Activated naive CD8-positive, alpha-beta T cell treated with anti-CD3 and anti-CD28 coated beads, Interleukin-2, amount 50 U/mL, for 24 hours (primary cell): ENCODE data around the gene UCP2.
A peak's percentile ranks its signal among the peaks of the same experiment; 100 is the strongest.

Source experiments
- ATAC-seq: fragments of 150-1000 bp; cut with Tn5 transposase; one replicate; pipeline ENCODE4 v1.10.0; 2021
- DNase-seq: peaks from one replicate; pipeline ENCODE4 v3.0.0; 2021
- H3K27ac Mint-ChIP-seq: one replicate; pipeline ENCODE4 v1.8.0; 2021; ENCODE audit warnings: mild to moderate bottlenecking, mixed read lengths
- H3K27me3 Mint-ChIP-seq: one replicate; pipeline ENCODE4 v1.8.0; 2021; ENCODE audit warnings: mixed read lengths
- H3K36me3 Mint-ChIP-seq: one replicate; pipeline ENCODE4 v1.8.0; 2021; ENCODE audit warnings: low read depth, mixed read lengths
- H3K4me1 Mint-ChIP-seq: one replicate; pipeline ENCODE4 v1.8.0; 2021; ENCODE audit warnings: mixed read lengths
- H3K4me3 Mint-ChIP-seq: one replicate; pipeline ENCODE4 v1.8.0; 2021; ENCODE audit warnings: mild to moderate bottlenecking, moderate library complexity, mixed read lengths
- H3K9me3 Mint-ChIP-seq: one replicate; pipeline ENCODE4 v1.8.0; 2021; ENCODE audit warnings: mixed read lengths

The UCP2 gene

DNA sequence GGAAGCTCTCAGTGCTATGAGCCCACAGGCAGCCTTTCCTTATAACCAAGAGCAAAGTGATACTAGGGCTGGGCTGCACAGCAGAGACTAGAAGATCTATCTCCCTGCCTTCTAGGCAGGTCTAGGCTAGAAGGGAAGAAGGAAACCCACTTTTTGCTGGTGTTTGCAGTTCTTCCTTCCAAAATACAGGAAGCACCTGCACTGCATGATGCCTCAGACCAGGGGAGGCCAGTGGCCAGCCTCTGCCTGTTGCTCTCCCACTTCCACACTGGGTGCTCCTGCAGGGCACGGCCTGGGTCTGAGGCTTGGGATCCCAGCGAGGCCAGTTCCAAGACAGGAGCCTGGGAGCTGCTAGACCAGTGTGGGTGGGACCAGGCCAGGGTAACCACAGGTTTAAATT lies 32.2 kb upstream of the UCP2 start:
- no peak for DNase-seq
- H3K27ac Mint-ChIP-seq, result no peak overlapping the region
- ATAC-seq, result no peak
- no peak overlapping the region for H3K4me3 Mint-ChIP-seq
- H3K36me3 Mint-ChIP-seq, result peaks cover 45% of the 10 kb centered on the region
- peaks cover 72% of the 10 kb centered on the region for H3K4me1 Mint-ChIP-seq
- H3K9me3 Mint-ChIP-seq, result no peaks in the 10 kb centered on the region
- H3K27me3 Mint-ChIP-seq, result no peaks in the 10 kb centered on the region

DNA sequence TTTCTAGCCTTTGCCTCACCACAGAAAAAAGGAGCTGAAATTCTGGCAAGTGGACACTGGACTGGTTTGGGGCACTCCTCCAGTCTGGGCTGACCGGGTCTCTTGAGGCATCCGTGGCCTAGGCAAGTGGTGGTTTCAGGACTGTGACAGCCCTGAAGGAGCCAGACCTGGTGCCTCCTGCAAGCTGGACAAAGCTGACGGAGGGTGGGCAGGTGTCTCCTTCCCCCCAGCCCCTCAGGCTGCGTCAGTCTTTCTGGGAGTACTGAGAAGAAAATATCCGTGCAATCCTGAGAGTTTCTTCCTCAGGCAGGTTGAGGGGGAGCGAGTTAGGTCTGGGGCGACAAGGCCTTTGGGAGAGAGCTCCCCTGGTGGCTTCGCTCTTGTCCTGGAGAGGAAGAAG lies 30.5 kb upstream of the UCP2 start:
- Mint-ChIP-seq H3K27me3 (no peaks in the 10 kb centered on the region), H3K9me3 (no peaks in the 10 kb centered on the region), H3K36me3 (peaks cover 45% of the 10 kb centered on the region), H3K27ac (no peak overlapping the region), H3K4me3 (no peak overlapping the region), H3K4me1 (peaks cover 88% of the 10 kb centered on the region)
- ATAC-seq, result no peak
- no peak for DNase-seq

DNA sequence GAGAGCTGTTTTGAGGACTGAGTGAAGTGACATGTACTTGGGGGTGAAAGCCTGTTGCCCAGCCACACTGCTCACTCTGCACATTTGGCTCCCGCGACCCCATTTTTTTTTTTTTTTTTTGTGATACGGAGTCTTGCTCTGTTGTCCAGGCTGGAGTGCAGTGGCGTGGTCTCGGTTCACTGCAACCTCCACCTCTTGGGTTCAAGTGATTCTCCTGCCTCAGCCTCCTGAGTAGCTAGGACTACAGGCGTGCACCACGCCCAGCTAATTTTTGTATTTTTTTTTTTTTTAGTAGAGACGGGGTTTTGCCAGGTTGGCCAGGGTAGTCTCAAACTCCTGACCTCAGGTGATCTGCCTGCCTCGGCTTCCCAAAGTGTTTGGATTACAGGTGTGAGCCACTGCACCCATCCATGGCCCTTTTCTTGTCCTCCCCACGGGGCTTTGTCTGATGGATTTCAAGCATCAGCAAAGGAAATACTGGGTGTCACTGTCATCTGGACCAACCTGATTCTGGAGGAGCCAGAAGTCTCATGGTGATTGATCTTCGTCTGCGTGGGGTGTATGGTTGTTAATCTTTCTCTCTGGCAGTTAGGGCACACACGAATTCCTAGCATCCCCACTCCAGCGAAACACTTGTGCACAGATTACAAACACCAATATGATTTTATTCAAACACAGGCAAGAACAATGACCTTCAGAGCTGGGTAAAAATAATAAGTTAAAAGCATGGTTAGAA lies 29.6 kb upstream of the UCP2 start:
- Mint-ChIP-seq H3K4me3 (peak overlapping the region; percentile 52), H3K36me3 (peaks cover 38% of the 10 kb centered on the region), H3K4me1 (peaks cover 94% of the 10 kb centered on the region), H3K27me3 (no peaks in the 10 kb centered on the region), H3K9me3 (no peaks in the 10 kb centered on the region), H3K27ac (peak overlapping the region; percentile 98)
- ATAC-seq (no peak), DNase-seq (no peak)

DNA sequence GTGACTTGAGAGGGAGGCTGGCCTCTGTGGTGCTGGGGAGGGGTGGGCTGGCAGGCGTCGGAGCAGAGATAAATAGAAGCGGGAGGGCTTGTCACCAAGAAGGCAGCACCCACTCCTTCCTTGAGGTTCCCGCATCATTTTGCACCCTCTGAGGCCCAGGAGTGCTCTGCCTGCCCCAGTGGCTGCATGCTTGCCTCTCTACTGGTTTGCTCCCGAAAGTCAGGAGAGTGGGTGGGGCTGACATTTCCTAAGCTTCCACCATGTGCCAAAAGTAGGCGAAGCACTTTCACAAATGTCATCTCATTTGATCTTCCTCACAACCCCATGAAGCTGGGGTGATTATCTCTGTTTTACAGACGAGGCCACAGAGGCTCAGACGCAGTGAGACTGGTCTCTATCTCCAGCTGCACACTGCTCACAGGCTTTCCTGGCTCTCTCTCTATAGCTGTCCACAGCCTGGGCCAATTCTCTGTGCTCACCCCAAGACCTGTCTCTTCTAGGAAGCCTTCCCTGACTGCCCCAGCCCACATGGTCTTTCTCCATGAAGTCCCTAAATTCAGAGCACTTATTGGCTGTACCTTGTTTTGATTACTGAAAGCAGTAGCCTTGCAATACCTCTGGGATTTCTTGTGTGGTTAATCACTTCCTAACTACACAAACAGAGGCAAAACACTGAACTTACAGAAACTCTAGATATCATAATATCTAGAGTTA lies 28.9 kb upstream of the UCP2 start:
- DNase-seq (peak; percentile 64), ATAC-seq (peak; percentile 85)
- peaks cover 91% of the 10 kb centered on the region for H3K4me1 Mint-ChIP-seq
- H3K36me3 Mint-ChIP-seq, result peaks cover 31% of the 10 kb centered on the region
- no peaks in the 10 kb centered on the region for H3K9me3 Mint-ChIP-seq
- no peaks in the 10 kb centered on the region for H3K27me3 Mint-ChIP-seq
- peak overlapping the region; percentile 98 for H3K27ac Mint-ChIP-seq
- H3K4me3 Mint-ChIP-seq, result peak overlapping the region; percentile 52

DNA sequence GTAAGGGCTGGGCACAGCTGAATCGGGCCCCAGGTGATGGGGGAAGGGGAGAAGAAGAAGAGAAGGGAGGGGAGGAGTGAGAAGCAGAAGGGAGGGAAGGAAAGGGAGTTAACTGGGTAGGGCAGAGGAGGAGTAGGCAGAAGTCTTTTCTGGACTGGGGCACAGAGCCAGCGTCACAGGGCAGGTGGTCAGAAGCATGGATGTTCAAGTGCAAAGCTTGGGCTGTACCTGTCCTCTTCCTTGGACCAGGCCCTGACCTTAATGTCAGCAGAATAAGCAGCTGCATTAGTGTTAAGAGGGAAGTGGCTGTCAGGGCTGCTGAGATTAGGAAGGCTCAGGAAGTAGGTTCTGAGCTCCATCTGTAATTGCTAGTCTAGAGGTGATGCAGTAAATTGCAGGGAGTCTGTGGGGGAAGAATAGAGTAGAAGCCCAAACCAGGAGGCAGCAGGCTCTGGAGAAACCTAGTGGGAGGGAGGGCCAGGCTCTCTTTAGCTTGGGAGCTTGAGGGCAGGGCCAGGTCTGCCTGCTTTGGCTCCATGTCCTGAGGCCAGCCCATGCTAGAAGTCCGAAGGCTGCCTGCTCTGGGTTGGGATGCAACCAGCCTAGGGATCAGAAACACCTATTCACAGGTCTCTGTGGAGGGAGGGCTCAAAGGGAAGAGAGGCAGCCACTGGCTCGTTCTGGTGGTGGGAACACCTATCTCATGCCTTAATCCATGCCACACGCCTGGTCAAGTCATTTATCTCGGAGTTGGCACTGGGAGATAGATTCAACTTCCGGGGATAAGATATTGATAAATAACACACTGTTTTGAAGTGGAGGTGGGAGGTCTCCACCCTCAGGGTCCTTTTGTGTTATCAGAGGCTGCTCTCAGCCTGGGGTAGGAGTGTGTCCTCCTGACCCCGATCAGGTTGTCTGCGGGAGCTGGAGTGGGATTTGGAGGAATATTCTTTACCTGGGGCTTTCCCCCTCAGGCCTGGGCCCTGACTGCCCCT lies 28.0 kb upstream of the UCP2 start:
- peaks cover 24% of the 10 kb centered on the region for H3K36me3 Mint-ChIP-seq
- H3K4me1 Mint-ChIP-seq, result peaks cover 91% of the 10 kb centered on the region
- H3K27ac Mint-ChIP-seq, result peak overlapping the region; percentile 98
- no peak for DNase-seq
- ATAC-seq, result no peak
- no peaks in the 10 kb centered on the region for H3K9me3 Mint-ChIP-seq
- H3K27me3 Mint-ChIP-seq, result no peaks in the 10 kb centered on the region
- H3K4me3 Mint-ChIP-seq, result peak overlapping the region; percentile 52

DNA sequence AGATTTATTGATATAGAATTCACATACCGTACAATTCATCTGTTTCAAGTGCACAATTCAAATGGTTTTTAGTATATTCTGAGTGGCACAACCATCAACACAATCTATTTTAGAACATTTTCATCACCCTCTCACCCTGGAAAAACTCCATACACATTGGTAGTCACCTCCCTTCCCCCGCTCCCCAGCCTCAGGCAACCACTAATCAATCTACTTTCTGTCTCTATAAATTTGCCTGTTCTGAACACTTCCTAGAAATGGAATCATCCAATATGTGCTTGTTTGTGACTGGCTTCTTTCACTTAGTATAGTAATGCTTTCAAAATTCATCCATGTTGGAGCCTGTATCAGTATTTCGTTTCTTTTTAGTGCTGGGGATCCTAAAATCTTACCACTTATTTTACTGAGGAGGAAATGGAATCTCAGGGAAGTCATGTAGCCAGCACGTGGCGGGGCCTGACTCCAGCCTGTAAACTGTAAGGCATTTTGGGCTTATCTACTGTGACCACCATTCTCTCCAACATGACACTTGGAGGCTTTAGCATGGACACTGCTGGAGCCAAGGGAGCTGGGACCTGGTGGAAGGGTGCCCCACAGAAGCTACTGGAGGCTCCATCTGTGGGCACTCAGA lies 27.1 kb upstream of the UCP2 start:
- peak overlapping the region; percentile 98 for H3K27ac Mint-ChIP-seq
- H3K4me1 Mint-ChIP-seq, result peaks cover 92% of the 10 kb centered on the region
- no peaks in the 10 kb centered on the region for H3K9me3 Mint-ChIP-seq
- H3K36me3 Mint-ChIP-seq, result peaks cover 24% of the 10 kb centered on the region
- no peak overlapping the region for H3K4me3 Mint-ChIP-seq
- DNase-seq (no peak), ATAC-seq (no peak)
- H3K27me3 Mint-ChIP-seq, result no peaks in the 10 kb centered on the region

DNA sequence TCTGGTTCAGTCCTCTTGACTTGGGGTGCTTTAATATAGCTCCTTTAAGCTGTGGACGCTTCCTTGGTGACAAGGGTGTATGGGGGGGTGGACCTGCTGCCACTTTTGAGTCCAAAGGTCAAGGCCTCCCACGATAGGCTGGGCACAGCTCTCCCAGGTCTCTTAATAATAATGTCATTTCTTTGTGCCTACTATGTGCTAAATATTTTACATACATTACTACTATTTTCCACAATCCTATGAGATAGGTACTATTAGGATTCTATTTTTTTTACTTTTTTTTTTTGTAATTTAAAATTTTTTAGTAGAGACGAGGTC lies 26.5 kb upstream of the UCP2 start:
- DNase-seq, result no peak
- peak overlapping the region; percentile 26 for H3K4me3 Mint-ChIP-seq
- ATAC-seq, result no peak
- no peaks in the 10 kb centered on the region for H3K27me3 Mint-ChIP-seq
- H3K9me3 Mint-ChIP-seq, result no peaks in the 10 kb centered on the region
- peaks cover 91% of the 10 kb centered on the region for H3K4me1 Mint-ChIP-seq
- H3K36me3 Mint-ChIP-seq, result peaks cover 19% of the 10 kb centered on the region
- peak overlapping the region; percentile 83 for H3K27ac Mint-ChIP-seq

DNA sequence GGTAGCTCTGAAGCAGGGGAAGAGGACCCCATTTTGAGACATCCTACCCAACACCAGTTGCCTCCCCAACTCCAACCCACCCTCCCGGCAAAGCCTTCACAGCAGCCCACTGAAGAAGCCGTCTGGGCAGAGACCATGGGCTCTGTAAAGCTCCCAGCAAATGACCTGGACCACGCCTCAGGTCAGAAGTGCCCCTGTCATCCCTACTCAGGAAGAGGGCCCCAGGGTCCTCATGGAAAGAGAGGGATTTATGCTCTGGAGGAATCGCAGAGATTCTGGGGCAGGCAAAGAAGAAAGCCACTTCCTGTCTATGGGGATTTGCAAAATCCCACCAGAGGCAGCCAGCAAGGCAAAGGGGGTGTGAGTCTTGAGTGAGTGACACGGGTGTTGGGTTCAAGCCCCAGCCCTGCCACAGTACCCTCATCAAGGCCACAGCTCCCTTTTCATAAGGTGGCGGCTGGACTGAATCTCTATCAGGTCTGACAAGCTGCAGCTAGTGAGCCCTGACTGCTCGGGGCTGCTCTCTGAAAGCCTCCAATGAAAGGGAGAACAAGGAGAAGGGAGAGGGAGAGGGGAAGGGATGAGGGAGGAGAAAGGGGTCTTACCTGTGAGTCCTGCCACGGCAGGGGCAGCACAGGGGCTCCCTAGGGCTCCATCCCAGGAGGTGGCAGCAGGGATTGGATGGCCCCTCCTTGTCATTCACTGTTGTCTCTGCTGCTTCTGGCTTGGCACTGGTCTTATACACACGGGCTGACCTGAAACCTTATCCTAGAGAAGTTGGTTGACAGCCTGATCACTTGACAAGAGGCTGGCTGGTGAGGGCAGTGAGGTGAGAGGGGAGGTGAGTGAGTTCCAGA lies 26.0 kb upstream of the UCP2 start, which contains the start of gene UCP3:
Gene UCP3, minus strand, starts transcription at position 713 of the 857 bp plus-strand sequence. CDS start 2,043 bp downstream, outside the sequence.
- Mint-ChIP-seq H3K9me3 (no peaks in the 10 kb centered on the region), H3K36me3 (peaks cover 16% of the 10 kb centered on the region), H3K4me1 (peaks cover 90% of the 10 kb centered on the region), H3K27me3 (no peaks in the 10 kb centered on the region), H3K27ac (peak within 1 kb of the TSS; percentile 98), H3K4me3 (peak within 1 kb of the TSS; percentile 26)
- DNase-seq, result no peak
- ATAC-seq, result no peak

DNA sequence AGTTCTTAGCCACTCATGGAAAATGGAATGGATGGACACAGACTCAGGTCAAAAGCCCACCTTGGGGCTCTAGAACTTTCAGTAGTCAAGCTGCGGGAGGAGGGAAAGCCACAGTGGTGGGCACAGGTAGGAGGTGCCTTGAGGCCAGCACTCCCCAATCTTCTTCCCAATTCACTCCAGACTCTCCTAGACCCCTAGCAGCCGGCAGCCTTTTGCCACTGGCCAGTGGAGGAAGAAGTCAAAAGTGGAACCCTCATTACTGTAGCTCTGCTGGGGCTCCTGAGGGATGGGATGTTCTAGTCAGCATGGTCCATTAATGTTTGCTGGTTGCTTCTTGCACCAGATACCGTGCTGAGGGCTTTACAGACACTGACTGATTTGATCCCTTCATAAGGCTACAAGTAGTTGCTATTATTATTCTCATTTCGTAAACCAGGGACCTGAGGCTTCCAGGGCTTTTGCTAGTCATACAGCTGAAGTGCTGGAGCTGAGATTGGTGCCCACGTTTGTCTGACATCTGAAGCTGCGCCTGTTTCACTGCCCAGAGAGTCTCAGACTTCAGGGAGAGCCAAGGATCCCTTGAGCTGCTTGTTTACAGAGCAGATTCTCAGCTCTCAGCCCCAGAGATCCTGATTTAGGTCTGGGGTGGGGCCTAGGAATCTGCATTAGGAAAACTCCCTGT lies 25.2 kb upstream of the UCP2 start:
- Mint-ChIP-seq H3K36me3 (peaks cover 17% of the 10 kb centered on the region), H3K4me3 (no peak overlapping the region), H3K27ac (peak overlapping the region; percentile 39), H3K27me3 (no peaks in the 10 kb centered on the region), H3K4me1 (peaks cover 84% of the 10 kb centered on the region), H3K9me3 (no peaks in the 10 kb centered on the region)
- no peak for DNase-seq
- no peak for ATAC-seq

DNA sequence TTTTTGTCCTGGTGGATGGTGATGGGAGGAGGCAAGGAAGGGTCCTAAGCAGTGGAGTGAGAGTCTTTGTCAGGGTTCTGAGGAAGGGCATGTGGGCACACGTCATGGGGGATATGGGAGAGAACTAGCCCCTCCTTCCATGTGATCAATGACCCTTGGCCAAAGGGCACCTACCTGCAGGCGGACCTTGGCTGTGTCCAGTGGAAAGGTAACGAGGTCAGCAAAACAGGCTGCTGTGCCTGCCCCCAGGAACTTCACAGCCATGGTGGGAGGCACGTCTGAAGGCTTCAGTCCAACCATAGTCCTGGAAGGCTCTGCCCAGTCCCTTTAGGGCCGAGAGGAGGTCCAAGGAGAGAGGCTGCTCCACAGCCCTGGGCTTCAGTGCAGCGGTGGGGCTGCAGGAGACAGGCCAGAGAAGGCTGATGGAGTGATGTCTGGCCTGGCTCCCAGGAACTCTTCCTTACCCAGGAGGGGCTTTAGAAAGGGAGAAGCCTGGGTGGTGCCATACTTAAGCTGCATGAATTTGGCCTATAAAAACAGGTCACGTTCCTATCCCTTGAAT lies 24.2 kb upstream of the UCP2 start:
- no peak overlapping the region for H3K4me3 Mint-ChIP-seq
- H3K36me3 Mint-ChIP-seq, result peaks cover 11% of the 10 kb centered on the region
- no peak for ATAC-seq
- H3K4me1 Mint-ChIP-seq, result peaks cover 74% of the 10 kb centered on the region
- no peaks in the 10 kb centered on the region for H3K27me3 Mint-ChIP-seq
- H3K9me3 Mint-ChIP-seq, result no peaks in the 10 kb centered on the region
- DNase-seq, result no peak
- peak overlapping the region; percentile 33 for H3K27ac Mint-ChIP-seq

DNA sequence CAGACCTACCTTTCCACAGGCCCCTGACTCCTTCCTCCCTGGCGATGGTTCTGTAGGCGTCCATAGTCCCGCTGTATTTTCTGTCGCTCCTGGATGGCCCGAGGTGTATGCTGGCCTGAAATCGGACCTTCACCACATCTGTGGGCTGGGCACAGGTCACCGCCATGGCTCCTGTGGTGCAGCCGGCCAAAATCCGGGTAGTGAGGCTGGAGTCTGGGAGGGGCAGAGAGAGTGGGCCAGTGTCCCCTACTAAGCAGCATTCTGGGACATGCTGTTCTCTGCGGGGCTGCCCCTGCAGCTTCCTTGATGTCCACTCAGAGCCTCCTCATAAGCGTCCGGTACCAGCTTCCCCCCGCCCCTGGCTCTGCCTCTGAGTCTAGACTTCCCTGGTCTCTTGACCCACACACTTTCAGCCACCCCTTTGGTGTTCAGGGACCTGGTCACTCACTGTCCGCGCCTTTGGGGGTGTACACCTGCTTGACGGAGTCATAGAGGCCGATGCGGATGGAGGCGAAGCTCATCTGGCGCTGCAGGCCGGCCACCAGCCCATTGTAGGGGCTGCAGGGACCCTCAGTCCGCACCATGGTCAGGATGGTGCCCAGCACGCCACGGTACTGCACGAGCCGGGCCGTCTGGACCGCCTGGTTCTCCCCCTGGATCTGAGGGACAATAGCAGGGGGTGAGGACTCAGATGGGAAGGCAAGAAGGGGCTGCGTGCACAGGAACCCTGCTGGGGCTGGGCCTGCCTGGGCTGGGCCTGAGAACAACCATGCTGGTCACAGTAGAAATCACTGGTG lies 23.3 kb upstream of the UCP2 start:
- Mint-ChIP-seq H3K36me3 (peaks cover 6% of the 10 kb centered on the region), H3K27ac (peak overlapping the region; percentile 77), H3K4me1 (peaks cover 70% of the 10 kb centered on the region), H3K4me3 (no peak overlapping the region), H3K27me3 (no peaks in the 10 kb centered on the region), H3K9me3 (no peaks in the 10 kb centered on the region)
- no peak for ATAC-seq
- DNase-seq, result no peak
